HepG2 (cell line): ENCODE results near the gene MAJIN. TPM values are rescaled to one million over a fixed set of nuclear protein-coding genes. Genes with fewer than 3 reads are reported as not detected.
A peak's percentile ranks its signal among the peaks of the same experiment; 100 is the strongest.

Experiments used
- CREB1 ChIP-seq, 2 experiments: fragments of 450-650 bp in 1 of 2; IDR thresholded peaks; 2 replicates each; pipeline ENCODE4 v1.6.1; 2016 to 2017; ENCODE audit warnings: control low read depth in 1 of 2, mild to moderate bottlenecking in 1 of 2, missing compliant biosample characterization in 1 of 2, missing genetic modification characterization in 1 of 2
- HMG20B ChIP-seq: conservative IDR thresholded peaks from 2 replicates; pipeline ENCODE4 v1.6.1; 2016; ENCODE audit warnings: missing genetic modification reagents, missing compliant biosample characterization
- IKZF5 ChIP-seq: IDR thresholded peaks from 2 replicates; pipeline ENCODE4 v1.6.1; 2018; ENCODE audit warnings: missing genetic modification reagents, mild to moderate bottlenecking, missing compliant biosample characterization
- KAT8 ChIP-seq: IDR thresholded peaks from 2 replicates; pipeline ENCODE4 v1.6.1; 2016; ENCODE audit warnings: missing genetic modification reagents, missing compliant biosample characterization
- KDM5A ChIP-seq: fragments of 200-600 bp; sonication (generic); IDR thresholded peaks from 2 replicates; pipeline ENCODE4 v1.7.0; 2018; ENCODE audit warnings: antibody characterized with exemption, mild to moderate bottlenecking, low read length, borderline replicate concordance
- MAFF ChIP-seq: IDR thresholded peaks from 2 replicates; pipeline ENCODE4 v1.6.1; 2011; ENCODE audit warnings: low read depth, low read length, improper control_type of control experiment
- MLX ChIP-seq: IDR thresholded peaks from 2 replicates; pipeline ENCODE4 v1.6.1; 2016
- NCOA2 ChIP-seq: sonication (generic); formaldehyde crosslinking; IDR thresholded peaks from 2 replicates; pipeline ENCODE4 v1.8.0; 2022; ENCODE audit warnings: inconsistent platforms
- NONO ChIP-seq, 2 experiments: fragments of 450-650 bp in 1 of 2; sonication (generic) in 1 of 2; formaldehyde crosslinking in 1 of 2; IDR thresholded peaks in 1 of 2; conservative IDR thresholded peaks in 1 of 2; 2 replicates each; pipeline versions ENCODE4 v1.6.1 to v1.8.0; 2017 to 2022; ENCODE audit warnings: mild to moderate bottlenecking in 1 of 2, missing genetic modification reagents in 1 of 2, moderate library complexity in 1 of 2
- PATZ1 ChIP-seq: sonication (generic); formaldehyde crosslinking; IDR thresholded peaks from 2 replicates; pipeline ENCODE4 v1.4.0; 2020; ENCODE audit warnings: missing genetic modification reagents
- SIN3A ChIP-seq: IDR thresholded peaks from 2 replicates; pipeline ENCODE4 v1.6.1; 2011; ENCODE audit warnings: low read depth, mild to moderate bottlenecking, control low read depth, low read length, borderline replicate concordance
- USF2 ChIP-seq, 2 experiments: sonication (generic) in 1 of 2; formaldehyde crosslinking in 1 of 2; IDR thresholded peaks; 2 replicates each; pipeline versions ENCODE4 v1.5.1 to v1.6.1; 2011 to 2020; ENCODE audit warnings: borderline replicate concordance in 1 of 2, low read depth in 1 of 2, low read length in 1 of 2, mild to moderate bottlenecking in 1 of 2, missing genetic modification reagents in 1 of 2, moderate library complexity in 1 of 2
- ZNF205 ChIP-seq: IDR thresholded peaks from 2 replicates; pipeline ENCODE4 v1.6.1; 2018; ENCODE audit warnings: missing biosample characterization, missing genetic modification reagents
- ZNF224 ChIP-seq: sonication (generic); formaldehyde crosslinking; IDR thresholded peaks from 2 replicates; pipeline ENCODE4 v1.5.0; 2020; ENCODE audit warnings: mild to moderate bottlenecking, missing genetic modification reagents
- ZNF687 ChIP-seq: sonication (generic); formaldehyde crosslinking; IDR thresholded peaks from 2 replicates; pipeline ENCODE4 v1.5.1; 2020; ENCODE audit warnings: mild to moderate bottlenecking, missing genetic modification reagents, moderate library complexity
- ZNF772 ChIP-seq: sonication (generic); formaldehyde crosslinking; IDR thresholded peaks from 2 replicates; pipeline ENCODE4 v1.5.0; 2020; ENCODE audit warnings: mild to moderate bottlenecking, missing genetic modification reagents
- ZSCAN29 ChIP-seq: sonication (generic); formaldehyde crosslinking; conservative IDR thresholded peaks from 2 replicates; pipeline ENCODE4 v1.4.0; 2020; ENCODE audit warnings: mild to moderate bottlenecking, missing genetic modification reagents
- polyA plus RNA-seq, 8 experiments: library from polyadenylated mRNA; depleted of rRNA in 3 of 8; stranded (reverse) in 7 of 8; unstranded in 1 of 8; fragments of >200 nt; fragmentation: Illumina TruSeq in 4 of 8; extraction: Trizol in 4 of 8; gene quantifications; 2 replicates each; pipeline versions ENCODE4 v1.2.1 to v1.2.3, GENCODE V29; 2011 to 2016; ENCODE audit warnings: low read depth in 4 of 8, missing spikeins in 1 of 8, mixed read lengths in 1 of 8; ENCODE audit not compliant: insufficient read depth in 1 of 8
- total RNA-seq, 5 experiments: library from RNA; depleted of rRNA; stranded (reverse); fragments of >200 nt; fragmentation: Illumina TruSeq; extraction: Trizol; gene quantifications; 2 replicates each; pipeline ENCODE4 v1.2.3, GENCODE V29; 2016; ENCODE audit warnings: low read depth in 1 of 5

MAJIN gene
- total and polyA plus RNA-seq, 2 of the 13 experiments (the other 11 are each of a cell fraction or from before 2014, with no cell fraction given) = not detected

DNA sequence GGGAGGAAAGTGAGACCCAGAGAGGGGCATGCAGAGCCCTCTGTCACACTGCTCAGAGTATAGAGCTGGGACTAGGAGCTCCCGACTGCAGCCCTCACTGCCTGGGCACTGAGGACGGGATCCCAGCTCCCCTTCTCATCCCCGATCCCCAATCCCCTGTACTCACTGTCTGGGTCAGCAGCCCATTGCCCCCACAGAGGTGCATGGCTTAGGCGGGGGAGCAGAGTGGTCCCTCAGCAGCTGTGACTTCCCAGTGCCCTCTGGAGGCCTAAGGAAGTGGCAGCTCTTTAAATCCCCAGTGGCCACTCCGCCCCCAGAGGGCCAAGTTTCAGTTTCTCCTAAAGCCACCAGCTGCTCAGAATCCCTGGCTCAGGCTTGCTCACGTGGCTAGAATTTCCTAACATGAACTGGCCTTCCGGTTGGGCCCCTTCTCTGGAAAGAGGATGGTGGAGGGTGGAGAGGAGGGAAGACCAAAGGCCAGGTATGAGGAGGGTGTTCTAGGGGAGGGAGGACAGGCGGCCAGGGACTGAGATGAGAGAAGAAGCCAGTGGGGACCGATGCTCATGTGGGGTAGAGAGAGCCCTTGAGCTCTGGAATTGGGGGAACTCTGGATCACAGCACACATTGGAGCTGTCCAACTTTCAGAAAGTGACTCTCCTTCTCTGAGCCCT, 24.9 kb upstream of the MAJIN start, which contains the start of gene BATF2 (continued):
- TF ChIP-seq SIN3A (peak; percentile 70; the same call in 1 of the 2 replicates), ZNF205 (CRISPR knock-in tag) (0 out of 2 replicates have a peak, but pooled peaks have one; percentile 38), MAFF (no peak), ZNF687 (CRISPR knock-in tag) (peak; percentile 90), NONO (IDR thresholded peaks at IDR 0.05) (no peak), NONO (CRISPR knock-in tag; conservative IDR thresholded peaks at IDR 0.05) (peak; percentile 72), CREB1 (IDR thresholded peaks at IDR 0.05) (no peak), CREB1 (CRISPR knock-in tag; IDR thresholded peaks at IDR 0.05) (peak; percentile 51; the same call in 1 of the 2 replicates), NCOA2 (CRISPR knock-in tag) (peak; percentile 68; the same call in 1 of the 2 replicates), IKZF5 (peak; percentile 72), PATZ1 (CRISPR knock-in tag) (peak; percentile 84), MLX (CRISPR knock-in tag) (peak; percentile 90), KDM5A (no peak), HMG20B (CRISPR knock-in tag) (0 out of 2 replicates have a peak, but pooled peaks have one; percentile 13), KAT8 (CRISPR knock-in tag) (peak; percentile 88), ZSCAN29 (CRISPR knock-in tag) (no peak), ZNF224 (CRISPR knock-in tag) (0 out of 2 replicates have a peak, but pooled peaks have one; percentile 39), ZNF772 (CRISPR knock-in tag) (peak; percentile 81; the same call in 1 of the 2 replicates), USF2 (IDR thresholded peaks at IDR 0.05; ENCODE audit: low read depth, low read length) (peak; percentile 78), USF2 (CRISPR knock-in tag; IDR thresholded peaks at IDR 0.05; ENCODE audit: borderline replicate concordance) (peak; percentile 97)
